ENCODE results near the gene UAP1L1. TPM values are rescaled to one million over a fixed set of nuclear protein-coding genes. Genes with fewer than 3 reads are reported as not detected.

The UAP1L1 gene
- total and polyA plus RNA-seq, 5 donors, result 9.8 to 14.0 (median 12.2) TPM

DNA sequence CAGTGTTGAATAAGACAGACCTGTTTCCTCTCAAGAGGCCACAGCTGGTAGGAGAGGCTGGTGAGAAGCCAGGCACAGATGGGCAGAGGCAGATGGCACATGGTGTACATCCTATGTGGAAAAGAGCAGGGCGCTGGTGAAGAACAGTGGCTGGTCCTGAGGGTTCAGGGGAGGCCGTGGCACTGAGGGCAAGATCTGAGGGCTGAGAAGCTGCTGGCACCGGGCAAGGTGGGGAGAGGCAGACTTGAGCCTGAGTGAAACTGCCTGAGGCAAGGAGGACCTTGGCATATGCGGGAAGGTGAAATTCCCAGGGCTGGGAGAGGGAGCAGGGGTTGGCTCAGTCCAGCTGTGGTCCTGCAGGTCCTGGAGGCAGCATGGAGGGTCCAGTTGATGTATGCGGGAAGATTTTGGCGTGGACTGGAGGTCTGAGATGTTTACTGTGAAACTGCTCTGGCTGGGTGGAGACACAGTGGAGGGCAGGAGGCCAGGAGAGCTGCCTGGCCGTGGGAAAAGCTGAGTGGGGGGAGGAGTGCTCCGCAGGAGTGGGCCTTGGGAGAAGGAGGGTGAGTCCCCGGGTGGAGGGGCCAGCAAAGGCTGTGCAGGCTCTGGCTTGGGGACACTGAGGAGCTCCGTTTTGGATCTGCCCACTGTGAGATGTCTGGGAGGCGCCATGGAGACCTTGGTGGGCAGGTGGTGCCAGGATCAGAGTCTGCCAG, 12.1 kb downstream of the UAP1L1 start:
- ATAC-seq (no peak), DNase-seq (peak in 1 of 3 donors; percentile 72)
- Histone ChIP-seq H3K4me3 (ENCODE audit: low read length) (no peak overlapping the region), H3K9me3 (ENCODE audit: control insufficient read depth, low read length) (no peaks in the 10 kb centered on the region), H3K27me3 (ENCODE audit: control insufficient read depth, insufficient read depth) (no peaks in the 10 kb centered on the region), H3K27ac (ENCODE audit: low read length) (no peak overlapping the region), H3K4me1 (ENCODE audit: control insufficient read depth, insufficient read depth, low read length) (no peaks in the 10 kb centered on the region)
- intact Hi-C loops (cut with DNase I), result no loop called here
- WGBS, result 73% methylated on average over 11 of the region's 11 CpGs

- no peak overlapping the region for H3K27ac ChIP-seq (ENCODE audit: low read length)
- WGBS, result 79% methylated on average over 30 of the region's 30 CpGs
- no peaks in the 10 kb centered on the region for H3K9me3 ChIP-seq (ENCODE audit: control insufficient read depth, low read length)
- no peak overlapping the region for H3K4me3 ChIP-seq (ENCODE audit: low read length)
- H3K4me1 ChIP-seq (ENCODE audit: control insufficient read depth, insufficient read depth, low read length), result no peaks in the 10 kb centered on the region
- intact Hi-C loops (cut with DNase I), result no loop called here
- ATAC-seq (no peak), DNase-seq (peak in 1 of 3 donors; percentile 60)
- no peaks in the 10 kb centered on the region for H3K27me3 ChIP-seq (ENCODE audit: control insufficient read depth, insufficient read depth)
Observed at GRCh38 chr9:137095664-137096517, 18.6 kb downstream of the UAP1L1 start.

- Histone ChIP-seq H3K27me3 (ENCODE audit: control insufficient read depth, insufficient read depth) (no peaks in the 10 kb centered on the region), H3K4me1 (ENCODE audit: control insufficient read depth, insufficient read depth, low read length) (no peaks in the 10 kb centered on the region), H3K27ac (ENCODE audit: low read length) (no peak overlapping the region), H3K9me3 (ENCODE audit: control insufficient read depth, low read length) (no peaks in the 10 kb centered on the region), H3K4me3 (ENCODE audit: low read length) (no peak overlapping the region)
- 93% methylated on average over 31 of the region's 31 CpGs for WGBS
- no peak for DNase-seq
- intact Hi-C loops (cut with DNase I), result no loop called here
- ATAC-seq, result no peak
Observed at GRCh38 chr9:137096785-137097546, 19.6 kb downstream of the UAP1L1 start.

- peak; percentile 9 to 20 for ATAC-seq
- Histone ChIP-seq H3K27ac (ENCODE audit: low read length) (no peak overlapping the region), H3K4me1 (ENCODE audit: control insufficient read depth, insufficient read depth, low read length) (no peaks in the 10 kb centered on the region), H3K9me3 (ENCODE audit: control insufficient read depth, low read length) (no peaks in the 10 kb centered on the region), H3K27me3 (ENCODE audit: control insufficient read depth, insufficient read depth) (no peaks in the 10 kb centered on the region), H3K4me3 (ENCODE audit: low read length) (no peak overlapping the region)
- DNase-seq, result peak in 1 of 3 donors; percentile 31
- intact Hi-C loops (cut with DNase I), result no loop called here
- WGBS, result 90% methylated on average over 20 of the region's 20 CpGs
Observed at GRCh38 chr9:137097761-137098462, 20.6 kb downstream of the UAP1L1 start.

DNA sequence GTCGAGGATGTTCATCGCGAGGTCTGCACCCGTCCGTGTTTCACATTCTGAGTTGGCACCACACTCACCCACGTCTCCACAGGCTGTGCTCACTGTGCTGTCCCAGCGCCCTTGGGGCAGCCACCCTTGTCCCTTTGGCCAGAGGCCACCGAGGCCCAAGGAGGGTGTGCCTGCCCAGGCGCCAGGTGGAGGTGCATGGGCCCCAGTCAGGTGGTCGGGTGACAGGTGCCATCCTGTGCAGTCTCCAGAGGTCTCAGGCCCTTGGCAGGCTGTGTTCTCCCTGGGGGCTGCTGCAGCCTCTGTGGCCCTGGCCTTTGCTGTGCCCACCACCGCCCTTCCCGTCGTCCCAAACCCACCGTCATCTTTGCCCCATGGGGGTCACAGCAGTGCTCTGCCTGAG, 21.9 kb downstream of the UAP1L1 start:
- ATAC-seq, result peak in 1 of 2 donors; percentile 18
- H3K4me3 ChIP-seq (ENCODE audit: low read length), result no peak overlapping the region
- peak in 2 of 3 donors; percentile 20 to 58 for DNase-seq
- H3K9me3 ChIP-seq (ENCODE audit: control insufficient read depth, low read length), result no peaks in the 10 kb centered on the region
- no peaks in the 10 kb centered on the region for H3K4me1 ChIP-seq (ENCODE audit: control insufficient read depth, insufficient read depth, low read length)
- no peaks in the 10 kb centered on the region for H3K27me3 ChIP-seq (ENCODE audit: control insufficient read depth, insufficient read depth)
- intact Hi-C loops (cut with DNase I), result no loop called here
- 91% methylated on average over 14 of the region's 14 CpGs for WGBS
- H3K27ac ChIP-seq (ENCODE audit: low read length), result no peak overlapping the region

DNA sequence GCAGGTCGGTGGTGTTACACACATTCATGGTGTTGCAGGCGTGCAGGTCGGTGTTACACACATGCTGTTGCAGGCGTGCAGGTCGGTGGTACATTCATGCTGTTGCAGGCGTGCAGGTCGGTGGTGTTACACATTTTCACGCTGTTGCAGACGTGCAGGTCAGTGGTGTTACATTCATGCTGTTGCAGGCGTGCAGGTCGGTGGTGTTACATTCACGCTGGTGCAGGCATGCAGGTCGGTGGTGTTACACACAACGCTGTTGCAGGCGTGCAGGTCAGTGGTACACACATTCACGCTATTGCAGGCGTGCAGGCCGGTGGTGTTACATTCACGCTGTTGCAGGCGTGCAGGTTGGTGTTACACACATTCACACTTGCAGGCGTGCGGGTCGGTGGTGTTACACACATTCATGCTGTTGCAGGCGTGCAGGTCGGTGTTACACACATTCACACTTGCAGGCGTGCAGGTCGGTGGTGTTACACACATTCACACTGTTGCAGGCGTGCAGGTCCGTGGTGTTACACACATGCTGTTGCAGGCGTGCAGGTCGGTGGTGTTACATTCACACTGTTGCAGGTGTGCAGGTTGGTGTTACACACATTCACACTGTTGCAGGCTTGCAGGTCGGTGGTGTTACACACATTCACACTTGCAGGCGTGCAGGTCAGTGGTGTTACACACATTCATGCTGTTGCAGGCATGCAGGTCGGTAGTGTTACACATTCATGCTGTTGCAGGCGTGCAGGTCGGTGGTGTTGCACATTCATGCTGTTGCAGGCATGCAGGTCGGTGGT, 26.1 kb downstream of the UAP1L1 start:
- WGBS, result 93% methylated on average over 37 of the region's 37 CpGs
- no peaks in the 10 kb centered on the region for H3K27me3 ChIP-seq (ENCODE audit: control insufficient read depth, insufficient read depth)
- no peaks in the 10 kb centered on the region for H3K9me3 ChIP-seq (ENCODE audit: control insufficient read depth, low read length)
- ATAC-seq, result no peak
- no peaks in the 10 kb centered on the region for H3K4me1 ChIP-seq (ENCODE audit: control insufficient read depth, insufficient read depth, low read length)
- no peak overlapping the region for H3K27ac ChIP-seq (ENCODE audit: low read length)
- intact Hi-C loops (cut with DNase I), result no loop called here
- H3K4me3 ChIP-seq (ENCODE audit: low read length), result no peak overlapping the region
- peak in 2 of 3 donors; percentile 32 to 39 for DNase-seq

GRCh38 chr9:137105814-137106661, 28.7 kb downstream of the UAP1L1 start:
- Histone ChIP-seq H3K9me3 (ENCODE audit: control insufficient read depth, low read length) (no peaks in the 10 kb centered on the region), H3K4me3 (ENCODE audit: low read length) (no peak overlapping the region), H3K27me3 (ENCODE audit: control insufficient read depth, insufficient read depth) (no peaks in the 10 kb centered on the region), H3K27ac (ENCODE audit: low read length) (no peak overlapping the region), H3K4me1 (ENCODE audit: control insufficient read depth, insufficient read depth, low read length) (no peaks in the 10 kb centered on the region)
- WGBS, result 94% methylated on average over 31 of the region's 31 CpGs
- intact Hi-C loops (cut with DNase I), result no loop called here
- DNase-seq (peak in 2 of 3 donors; percentile 40 to 60), ATAC-seq (peak in 1 of 2 donors; percentile 10)

DNA sequence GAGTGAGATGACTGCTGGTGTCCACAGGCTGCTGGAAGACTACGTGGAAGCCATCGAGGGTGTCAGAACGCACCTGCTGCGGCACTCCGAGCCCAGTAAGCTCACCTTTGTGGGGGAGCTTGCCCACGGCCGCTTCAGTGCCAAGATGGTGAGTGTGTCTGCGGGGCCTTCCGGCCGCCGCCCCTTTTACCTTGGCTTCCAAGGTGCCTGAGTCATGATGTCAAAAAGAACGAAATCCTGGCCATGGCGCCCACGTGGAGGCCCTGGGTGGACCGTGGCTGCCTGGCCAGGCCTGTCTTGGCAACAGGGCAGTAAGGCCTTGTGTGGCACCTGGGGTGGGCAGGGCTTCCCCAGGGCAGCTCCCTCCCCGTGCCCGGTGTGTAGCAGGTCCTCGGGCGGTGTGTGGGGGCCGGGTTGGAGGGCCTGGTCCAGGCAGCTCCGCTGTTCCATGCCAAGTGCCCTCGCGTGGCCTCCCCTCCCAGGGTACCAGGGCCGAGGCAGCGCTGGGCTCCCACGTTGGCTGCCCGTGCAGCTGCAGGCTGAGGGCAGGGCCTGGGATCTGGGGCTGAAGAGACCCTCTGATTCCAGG, 29.4 kb downstream of the UAP1L1 start:
- no peaks in the 10 kb centered on the region for H3K27me3 ChIP-seq (ENCODE audit: control insufficient read depth, insufficient read depth)
- no peaks in the 10 kb centered on the region for H3K4me1 ChIP-seq (ENCODE audit: control insufficient read depth, insufficient read depth, low read length)
- no peak overlapping the region for H3K4me3 ChIP-seq (ENCODE audit: low read length)
- H3K9me3 ChIP-seq (ENCODE audit: control insufficient read depth, low read length), result no peaks in the 10 kb centered on the region
- peak in 1 of 2 donors; percentile 9 for ATAC-seq
- 95% methylated on average over 27 of the region's 27 CpGs for WGBS
- H3K27ac ChIP-seq (ENCODE audit: low read length), result no peak overlapping the region
- DNase-seq, result peak in 2 of 3 donors; percentile 56 to 59
- intact Hi-C loops (cut with DNase I), result no loop called here

- Histone ChIP-seq H3K27ac (ENCODE audit: low read length) (no peak overlapping the region), H3K9me3 (ENCODE audit: control insufficient read depth, low read length) (no peaks in the 10 kb centered on the region), H3K4me1 (ENCODE audit: control insufficient read depth, insufficient read depth, low read length) (no peaks in the 10 kb centered on the region), H3K27me3 (ENCODE audit: control insufficient read depth, insufficient read depth) (no peaks in the 10 kb centered on the region), H3K4me3 (ENCODE audit: low read length) (no peak overlapping the region)
- intact Hi-C loops (cut with DNase I), result no loop called here
- WGBS, result 94% methylated on average over 27 of the region's 27 CpGs
- peak in 2 of 3 donors; percentile 37 to 54 for DNase-seq
- ATAC-seq, result no peak
Observed at GRCh38 chr9:137107312-137107921, 30.1 kb downstream of the UAP1L1 start.
